Activated gamma-delta T cell (primary cell): Measurements from ENCODE around the gene MORN5.

Experiments
- DNase-seq: peaks from one replicate; lab custom pipeline; 2025; lab: John Stamatoyannopoulos, UW

Gene MORN5

GRCh38 chr9:122143876-122144405, 15.8 kb upstream of the MORN5 start:
- no peak for DNase-seq

GRCh38 chr9:122144836-122145591, 14.7 kb upstream of the MORN5 start:
- DNase-seq, result no peak

GRCh38 chr9:122145592-122145863, 14.2 kb upstream of the MORN5 start:
- DNase-seq, result no peak

- DNase-seq, result no peak
Observed at GRCh38 chr9:122151267-122151828, 8.4 kb upstream of the MORN5 start.

GRCh38 chr9:122155796-122156195, 3.9 kb upstream of the MORN5 start:
- DNase-seq, result no peak

GRCh38 chr9:122158202-122158601, 1.5 kb upstream of the MORN5 start:
- no peak for DNase-seq

GRCh38 chr9:122159925-122160246, 178 bp downstream of the MORN5 start:
- DNase-seq, result no peak

- no peak for DNase-seq
Observed at GRCh38 chr9:122162415-122162814, 2.7 kb downstream of the MORN5 start.

- no peak for DNase-seq
Observed at GRCh38 chr9:122164286-122164685, 4.6 kb downstream of the MORN5 start.

GRCh38 chr9:122168356-122168755, 8.6 kb downstream of the MORN5 start:
- DNase-seq, result no peak

- DNase-seq, result no peak
Observed at GRCh38 chr9:122172131-122172530, 12.4 kb downstream of the MORN5 start.

GRCh38 chr9:122173670-122174069, 14.0 kb downstream of the MORN5 start:
- no peak for DNase-seq

GRCh38 chr9:122176916-122177315, 17.2 kb downstream of the MORN5 start:
- DNase-seq, result no peak

GRCh38 chr9:122179054-122179689, 19.5 kb downstream of the MORN5 start:
- no peak for DNase-seq

GRCh38 chr9:122179690-122180074, 20.0 kb downstream of the MORN5 start:
- no peak for DNase-seq

GRCh38 chr9:122180633-122181032, 20.9 kb downstream of the MORN5 start:
- no peak for DNase-seq

- no peak for DNase-seq
Observed at GRCh38 chr9:122183501-122183900, 23.8 kb downstream of the MORN5 start.

- no peak for DNase-seq
Observed at GRCh38 chr9:122184551-122184950, 24.8 kb downstream of the MORN5 start.

GRCh38 chr9:122186301-122186700, 26.6 kb downstream of the MORN5 start:
- no peak for DNase-seq

- no peak for DNase-seq
Observed at GRCh38 chr9:122186777-122187470, 27.2 kb downstream of the MORN5 start.

GRCh38 chr9:122188369-122188768, 28.7 kb downstream of the MORN5 start:
- DNase-seq, result no peak

GRCh38 chr9:122190597-122191381, 31.1 kb downstream of the MORN5 start:
- no peak for DNase-seq
